ENCODE measurements around the gene ROR2.

The ROR2 gene

DNA sequence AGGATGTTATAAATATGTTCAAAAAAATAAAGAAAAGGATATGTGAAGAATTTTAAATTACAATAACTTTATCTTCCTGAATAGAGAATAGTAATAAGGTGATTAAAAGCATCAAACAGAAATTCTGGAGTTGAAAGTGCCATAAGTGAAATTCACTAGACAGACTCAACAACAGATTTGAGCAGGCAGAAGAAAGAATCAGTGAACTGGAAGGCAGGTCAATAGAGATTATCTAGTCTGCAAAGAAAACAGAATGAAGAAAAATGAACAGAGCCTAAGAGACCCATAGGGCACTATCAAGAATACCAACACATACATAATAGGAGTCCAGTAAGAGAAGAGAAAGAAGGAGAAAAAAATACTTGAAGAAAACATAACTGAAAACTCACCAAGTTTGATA, 162.1 kb downstream of the ROR2 start:
- no peak for DNase-seq

DNA sequence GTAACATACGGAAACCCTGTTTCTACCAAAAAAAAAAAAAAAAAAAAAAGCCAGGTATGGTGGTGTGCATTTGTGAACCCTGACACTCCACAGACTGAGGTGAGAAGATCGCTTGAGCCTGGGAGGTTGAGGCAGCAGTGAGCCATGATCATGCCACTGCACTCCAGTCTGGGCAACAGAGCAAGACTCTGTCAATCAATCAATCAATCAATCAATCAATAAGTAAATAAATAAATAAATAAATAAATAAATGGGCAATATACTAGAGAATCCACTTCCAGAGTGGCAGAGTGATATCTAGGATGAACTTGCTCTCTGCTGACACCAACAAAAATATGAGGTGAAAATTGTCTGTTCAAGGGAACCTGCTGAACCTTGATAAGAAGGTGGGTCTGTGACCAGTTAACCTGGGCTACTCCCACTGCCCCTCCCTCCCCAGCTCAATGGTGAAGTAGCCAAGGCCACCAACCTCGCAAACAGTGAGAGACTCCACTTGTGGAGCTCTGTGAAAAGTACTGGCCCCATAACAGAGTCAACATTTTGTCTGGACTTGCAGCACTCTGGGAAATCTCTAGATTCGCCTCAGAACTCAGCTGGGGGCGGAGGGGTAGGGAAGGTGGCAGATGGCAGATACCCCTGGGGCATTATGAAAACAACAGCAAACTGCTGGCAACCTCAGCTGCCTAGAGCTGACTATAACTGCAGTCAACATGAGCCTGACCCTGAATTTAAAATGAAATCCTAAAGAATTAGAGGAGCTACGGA, 163.7 kb downstream of the ROR2 start:
- no peak for DNase-seq

DNA sequence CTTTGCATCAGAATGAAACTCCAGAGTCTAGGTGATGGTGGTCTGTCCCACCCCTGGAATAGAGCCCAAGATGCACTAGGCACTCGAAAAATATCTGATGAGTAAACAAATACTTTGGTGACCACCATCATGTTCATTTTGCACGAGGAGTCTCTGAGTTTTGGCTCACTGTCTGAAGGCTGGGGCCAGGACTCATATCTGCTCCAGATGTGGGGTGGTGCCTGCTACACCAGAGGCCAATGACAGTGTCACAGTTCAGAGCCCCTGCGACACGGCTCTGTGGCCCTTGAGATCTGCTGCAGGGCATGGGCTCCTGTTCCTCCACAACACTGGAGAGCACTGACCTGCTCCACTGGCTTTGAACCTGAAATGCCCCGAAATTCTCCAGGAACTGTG, 164.6 kb downstream of the ROR2 start:
- DNase-seq, result no peak

DNA sequence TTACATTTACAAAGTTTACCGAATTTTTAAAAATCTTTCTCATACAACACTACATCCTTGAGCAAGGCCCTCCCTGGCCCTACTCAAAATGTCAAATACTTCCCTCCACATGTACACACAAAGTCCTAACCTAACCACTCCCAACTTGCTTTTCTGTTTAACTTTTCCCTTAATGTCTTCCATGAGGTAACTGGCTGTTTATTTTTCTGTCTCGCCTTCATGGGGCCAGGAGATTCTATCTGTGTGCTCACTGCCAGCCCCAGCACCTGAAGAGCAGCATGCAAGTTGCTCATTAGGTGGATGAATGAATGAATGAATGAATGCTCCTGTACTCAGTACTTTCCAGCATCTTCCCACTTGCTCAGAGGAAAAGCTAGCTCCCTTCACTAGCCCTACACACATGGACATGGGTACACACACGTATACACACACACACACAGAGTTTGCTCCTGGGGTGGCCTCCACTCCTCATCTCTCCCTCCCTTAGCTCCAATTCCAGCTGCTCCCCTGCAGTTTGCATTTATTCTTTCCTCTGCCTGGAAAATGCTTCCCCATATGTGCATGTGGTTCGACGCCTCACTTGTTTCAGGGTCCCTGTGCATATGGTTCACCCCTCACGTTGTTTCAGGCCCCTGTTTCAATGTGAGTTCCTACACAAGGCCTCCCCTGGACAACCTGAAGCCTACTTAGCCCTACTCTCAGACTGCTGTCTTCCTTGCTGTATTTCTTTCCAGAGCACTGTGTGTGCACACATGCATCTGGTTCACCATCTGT, 165.2 kb downstream of the ROR2 start:
- no peak for DNase-seq

DNA sequence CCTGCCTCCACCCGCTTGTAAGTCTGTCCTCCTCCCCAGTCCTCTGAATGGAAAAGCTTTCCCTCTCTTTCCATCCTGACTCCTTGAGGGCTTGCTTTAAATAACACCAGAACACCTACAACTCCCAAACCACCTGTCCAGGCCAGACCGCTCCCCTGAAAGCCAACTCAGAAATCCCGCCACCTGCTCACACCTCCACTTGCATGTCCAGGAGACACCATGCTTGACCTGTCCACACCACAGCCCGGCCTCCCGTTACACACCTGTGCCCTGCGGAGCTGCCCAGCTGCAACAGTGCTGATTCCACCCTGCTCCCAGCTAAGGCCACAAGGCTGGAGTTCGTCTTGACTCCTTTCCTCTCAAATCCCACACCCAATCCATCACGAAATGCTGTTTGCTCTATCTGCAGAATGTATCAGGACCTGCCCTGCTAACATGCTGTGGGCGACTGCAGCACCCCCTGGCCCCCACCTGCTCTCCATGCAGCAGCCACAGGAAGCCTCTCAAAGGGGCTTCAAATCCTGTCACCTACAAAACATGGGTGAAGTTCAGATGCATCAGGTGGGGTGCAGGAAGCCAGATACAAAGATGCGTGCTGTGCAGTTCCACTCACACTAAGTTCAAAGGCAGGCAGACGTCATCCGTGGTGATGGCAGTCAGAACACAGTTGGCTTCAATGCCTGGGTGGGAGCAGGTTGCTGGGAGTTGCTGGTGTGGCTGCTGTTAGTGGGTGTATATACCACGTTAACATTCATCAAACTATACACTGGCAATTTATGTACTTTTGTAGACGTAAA, 166.0 kb downstream of the ROR2 start:
- DNase-seq, result no peak

DNA sequence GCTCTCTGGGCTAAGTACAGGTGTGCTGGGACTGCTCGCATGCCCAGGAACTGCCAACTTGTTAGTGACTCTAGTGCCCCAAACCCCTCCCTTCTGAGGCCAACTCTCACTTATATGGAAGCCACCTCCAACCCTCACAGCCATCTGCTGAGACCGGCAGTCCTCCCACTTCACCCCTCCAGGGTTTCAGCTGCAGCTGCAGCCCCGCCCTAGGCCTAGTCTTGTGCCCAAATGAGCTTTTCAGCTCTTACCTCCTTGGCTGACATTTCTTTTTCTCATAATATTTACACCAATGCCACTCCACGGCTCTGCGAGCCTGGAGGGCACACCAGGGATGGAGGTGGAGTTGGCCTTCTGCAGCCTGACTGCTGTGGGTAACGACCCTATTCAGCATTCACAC, 166.6 kb downstream of the ROR2 start:
- DNase-seq, result no peak

DNA sequence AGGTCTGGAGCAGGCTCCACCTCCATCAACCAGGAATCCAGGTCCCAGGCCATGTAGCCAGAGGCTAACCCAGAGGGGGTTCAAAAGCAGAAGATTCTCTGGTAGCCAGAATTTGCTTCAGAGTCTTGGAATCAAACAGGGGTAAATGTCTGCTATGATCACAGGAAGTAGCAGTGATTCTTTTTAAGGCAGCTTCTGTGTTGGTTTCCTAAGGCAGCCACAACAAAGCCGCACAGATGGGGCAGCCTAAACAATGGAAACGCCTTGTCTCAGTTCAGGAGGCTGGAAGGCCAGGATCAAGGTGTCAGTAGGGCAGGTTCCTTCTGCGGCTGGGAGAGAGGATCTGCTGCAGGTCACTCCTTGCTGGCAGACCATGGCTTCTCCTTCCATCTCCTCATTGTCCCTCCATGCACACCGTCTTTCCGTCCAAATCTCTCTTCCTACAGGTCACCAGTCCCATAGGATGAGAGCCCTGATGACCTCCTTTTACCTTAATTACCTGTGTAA, 167.3 kb downstream of the ROR2 start:
- no peak for DNase-seq

DNA sequence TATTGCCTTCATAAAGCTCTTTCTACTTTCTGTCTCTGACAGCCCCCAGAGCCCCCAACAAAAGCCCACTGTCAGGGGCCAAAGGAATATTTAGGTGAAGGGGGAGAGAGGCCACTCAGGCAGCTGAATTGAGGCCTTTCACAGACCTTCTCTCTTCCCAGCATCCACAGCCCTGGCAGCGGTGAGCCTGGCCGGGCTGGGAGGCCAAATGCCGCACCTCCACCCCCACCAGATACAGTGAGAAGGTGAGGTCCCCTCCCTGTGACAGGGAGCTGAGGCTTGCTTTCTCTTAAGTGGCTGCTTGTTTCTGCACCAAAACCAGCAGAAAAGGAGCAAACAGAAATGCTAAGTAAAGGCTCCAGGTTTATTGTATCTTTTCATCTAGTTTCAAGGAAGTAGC, 168.1 kb downstream of the ROR2 start:
- no peak for DNase-seq

DNA sequence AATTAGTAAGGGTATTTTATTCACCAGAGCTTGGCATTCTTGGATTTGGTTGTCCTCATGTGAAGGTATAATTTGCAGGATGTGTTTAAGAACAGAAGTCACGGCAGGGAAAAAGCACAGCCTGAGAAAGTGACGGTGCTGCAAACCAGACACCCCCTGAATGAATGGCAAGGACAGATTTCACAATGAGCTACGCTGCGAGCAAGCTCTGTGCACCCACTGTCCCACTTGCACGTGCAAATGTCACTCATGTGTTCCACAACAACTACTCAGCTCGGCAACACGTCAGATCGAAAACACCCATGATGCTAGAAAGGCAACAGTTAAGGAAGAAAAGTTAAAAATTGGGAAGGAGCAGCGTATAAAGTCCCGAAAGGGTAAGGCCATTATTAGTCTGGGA, 168.9 kb downstream of the ROR2 start:
- DNase-seq, result no peak

DNA sequence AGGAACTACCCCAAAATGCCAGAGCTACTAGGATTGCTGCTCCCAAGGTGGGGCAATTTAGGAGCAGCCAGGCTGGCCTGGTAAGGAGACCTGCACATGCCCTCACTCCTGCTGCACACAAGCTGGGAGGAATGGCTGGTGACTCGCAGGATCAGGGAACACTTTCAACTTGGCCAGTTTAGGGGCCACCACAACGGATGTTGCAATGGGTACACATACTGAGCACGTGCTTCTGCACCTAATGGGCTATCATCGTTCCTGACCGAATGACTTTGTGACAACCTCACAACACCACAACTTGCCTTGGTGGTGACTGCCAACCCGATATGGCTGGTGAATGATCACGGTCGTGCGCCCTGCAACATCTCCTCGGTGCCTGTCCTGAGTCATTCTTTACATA, 172.0 kb downstream of the ROR2 start:
- DNase-seq, result no peak

DNA sequence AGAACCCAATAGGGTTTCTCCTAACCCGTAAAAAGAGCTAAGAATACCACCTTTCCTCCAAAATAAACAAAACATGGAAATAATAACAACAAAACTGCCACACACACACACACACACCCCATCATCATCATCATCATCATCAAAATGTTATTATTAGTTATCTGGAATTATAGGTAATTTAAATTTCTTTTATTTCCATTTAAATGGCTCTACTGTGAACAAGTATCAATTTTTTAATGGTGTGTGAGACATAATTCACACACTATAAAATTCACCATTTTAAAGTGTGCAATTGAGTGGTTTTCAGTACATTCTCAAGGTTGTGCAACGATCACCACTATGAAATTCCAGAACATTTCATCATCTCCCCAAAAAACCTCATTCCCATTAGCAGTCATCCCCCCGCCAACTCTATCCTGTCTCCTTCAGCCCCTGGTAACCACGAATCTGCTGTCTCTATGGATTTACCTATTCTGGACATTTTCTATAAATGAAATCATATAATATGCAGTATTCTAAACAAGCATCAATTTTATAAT, 172.7 kb downstream of the ROR2 start:
- DNase-seq, result no peak

DNA sequence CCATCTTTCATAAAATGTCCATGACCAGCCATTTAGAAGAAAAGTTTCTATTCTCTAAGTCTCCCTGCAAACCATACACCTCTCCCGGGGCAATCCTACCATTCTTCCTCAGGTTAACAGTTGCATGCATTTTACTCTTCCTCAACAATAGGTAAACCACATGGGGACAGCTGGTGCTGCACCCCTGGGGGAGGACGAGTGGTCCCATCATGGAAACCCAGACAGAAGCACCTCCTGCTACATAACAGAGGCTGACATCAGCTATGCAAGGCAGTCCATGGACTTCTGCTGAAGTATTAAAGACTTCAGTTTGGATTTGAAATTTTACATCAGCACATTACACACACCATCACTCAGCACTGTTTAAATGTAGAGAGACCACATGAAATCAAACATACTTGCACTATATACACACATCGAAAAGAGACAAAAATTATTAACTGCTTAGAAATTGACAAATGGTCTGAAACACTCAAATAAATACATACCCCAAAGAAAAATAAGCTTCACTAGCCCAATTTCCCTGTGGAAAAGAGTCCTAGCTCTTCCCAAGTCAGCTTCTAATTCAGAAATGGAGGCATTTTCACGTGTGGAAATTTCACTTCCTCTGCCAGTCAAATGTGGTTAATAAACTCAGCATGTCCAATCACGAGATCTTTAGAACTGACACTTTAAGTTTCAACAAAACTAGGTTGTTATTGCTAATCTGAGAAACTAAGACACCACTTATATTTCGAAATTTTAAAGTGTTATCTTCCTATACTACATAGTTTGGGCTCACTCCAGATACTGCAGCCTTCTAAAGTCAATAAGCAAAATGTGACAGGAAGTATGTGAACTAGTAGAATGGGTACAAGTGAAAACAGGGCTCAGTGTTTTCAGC, 173.4 kb downstream of the ROR2 start:
- no peak for DNase-seq

DNA sequence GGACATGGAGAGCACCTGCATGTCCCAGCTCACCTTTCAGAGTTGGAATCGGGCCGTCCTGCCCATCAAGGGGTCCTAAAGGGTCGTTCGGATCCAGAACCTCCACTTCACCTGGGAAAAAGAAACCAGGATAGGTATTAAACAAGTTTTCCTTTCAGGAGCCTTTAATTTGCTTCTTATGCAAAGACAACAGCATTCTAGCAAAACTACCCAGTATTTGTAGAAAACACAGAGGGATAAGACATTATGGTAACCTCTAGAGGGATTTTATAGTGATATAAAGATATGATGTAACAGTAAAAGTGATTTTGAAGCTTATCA, 174.4 kb downstream of the ROR2 start:
- DNase-seq, result no peak

DNA sequence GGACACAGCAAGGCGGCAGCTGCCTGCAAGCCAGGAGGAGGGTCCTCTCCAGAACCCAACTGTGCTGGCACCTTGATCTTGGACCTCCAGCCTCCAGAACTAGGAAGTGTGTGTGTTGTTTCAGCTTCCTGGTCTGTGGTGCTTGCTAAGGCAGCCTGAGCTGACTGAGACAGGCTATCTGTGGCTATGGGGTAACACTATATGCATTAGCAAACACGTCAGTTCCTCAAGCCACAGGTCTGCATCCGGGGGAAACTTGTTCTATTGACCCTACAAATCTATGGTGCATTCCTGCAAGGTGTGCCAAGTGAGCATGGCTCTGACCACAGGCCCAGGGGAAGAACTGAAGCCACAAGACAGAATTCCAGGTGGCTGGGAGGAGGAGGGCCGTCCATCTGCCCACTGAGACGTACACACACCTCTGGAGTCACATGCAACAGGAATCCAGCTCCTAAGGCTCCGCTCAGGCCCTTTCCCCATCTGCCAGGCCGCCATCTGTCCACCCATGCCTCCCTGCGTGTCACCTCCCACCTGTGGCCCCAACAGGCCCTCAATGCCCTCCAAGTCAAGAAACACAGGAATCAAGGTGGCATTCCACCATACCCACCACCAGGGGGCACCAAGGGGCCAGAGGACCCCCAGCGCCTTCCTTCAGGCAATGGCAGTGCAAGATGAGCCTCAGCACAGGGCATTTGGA, 174.9 kb downstream of the ROR2 start:
- DNase-seq, result peak; percentile 43

DNA sequence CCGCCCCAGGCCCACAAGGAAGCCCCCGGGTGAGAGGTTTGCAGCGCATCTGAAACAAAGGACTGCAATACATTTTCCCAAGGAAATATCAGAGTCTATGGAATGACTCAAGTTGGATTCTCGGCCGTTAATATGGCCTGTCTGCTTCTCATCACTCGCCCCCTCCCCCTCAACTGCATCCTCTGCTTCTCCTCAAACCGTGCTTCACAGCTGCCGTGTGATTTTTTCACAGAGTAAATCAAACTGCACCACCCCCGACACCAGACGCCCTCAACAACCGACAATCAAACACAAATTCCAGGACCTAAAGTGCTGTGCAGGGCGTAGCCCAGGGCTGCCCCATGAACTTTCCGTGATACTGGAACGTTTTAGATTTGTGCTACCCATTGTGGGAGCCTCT, 176.9 kb downstream of the ROR2 start:
- no peak for DNase-seq

DNA sequence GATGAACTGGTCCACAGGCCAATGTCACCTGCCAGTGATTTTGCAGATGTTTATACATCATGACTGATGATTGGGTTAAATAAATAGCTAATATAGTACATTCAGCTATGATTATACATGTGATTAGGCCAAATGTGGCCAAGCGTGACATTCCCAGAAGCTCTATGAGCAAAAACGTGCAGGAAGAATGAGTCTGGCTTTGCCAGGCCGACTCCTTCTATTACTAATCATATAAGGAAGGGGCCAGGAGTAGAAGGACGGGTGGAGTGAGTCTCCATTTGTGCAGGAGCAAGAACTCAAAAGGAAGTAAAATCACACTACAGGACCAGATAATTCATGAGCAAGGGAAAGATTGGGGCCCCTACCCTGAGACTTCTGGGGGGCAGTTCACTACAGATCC, 178.2 kb downstream of the ROR2 start:
- no peak for DNase-seq

DNA sequence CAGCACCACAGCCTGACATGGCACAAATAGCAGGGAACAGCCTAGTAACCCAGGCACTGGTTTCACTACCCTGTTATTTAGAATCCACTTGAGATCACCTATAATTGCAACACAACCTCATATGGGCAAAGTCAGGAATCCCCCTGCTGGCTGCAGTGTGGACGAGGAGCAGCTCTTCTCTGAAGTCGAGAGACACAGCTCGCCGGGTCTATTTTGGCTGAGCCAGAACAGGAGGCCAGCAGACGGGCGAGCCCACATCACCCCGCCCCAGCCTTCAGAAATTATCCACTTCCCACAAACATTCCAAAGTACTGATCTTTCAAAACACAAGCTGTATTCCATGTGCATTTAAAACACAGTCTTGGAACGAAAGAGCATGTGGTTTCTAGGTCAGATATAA, 179.0 kb downstream of the ROR2 start:
- no peak for DNase-seq

DNA sequence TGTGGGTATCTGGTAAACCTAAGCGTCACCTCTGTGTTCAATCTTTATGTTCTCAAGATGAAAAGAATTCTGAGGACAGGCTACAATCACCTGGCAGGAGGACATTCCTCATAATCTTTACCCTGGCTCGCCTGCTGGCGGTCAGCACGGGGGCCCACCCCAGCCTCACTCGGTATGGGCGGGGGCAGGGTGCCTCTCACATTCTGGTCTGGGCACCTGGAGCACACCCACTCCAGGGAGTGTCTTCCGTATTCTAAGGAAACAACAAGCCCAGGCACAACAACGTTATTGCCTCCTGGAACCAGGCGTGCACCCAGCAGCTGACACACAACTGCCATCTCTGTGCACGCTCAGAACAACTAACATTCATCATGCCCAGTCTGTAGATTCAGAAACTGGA, 179.8 kb downstream of the ROR2 start:
- no peak for DNase-seq

DNA sequence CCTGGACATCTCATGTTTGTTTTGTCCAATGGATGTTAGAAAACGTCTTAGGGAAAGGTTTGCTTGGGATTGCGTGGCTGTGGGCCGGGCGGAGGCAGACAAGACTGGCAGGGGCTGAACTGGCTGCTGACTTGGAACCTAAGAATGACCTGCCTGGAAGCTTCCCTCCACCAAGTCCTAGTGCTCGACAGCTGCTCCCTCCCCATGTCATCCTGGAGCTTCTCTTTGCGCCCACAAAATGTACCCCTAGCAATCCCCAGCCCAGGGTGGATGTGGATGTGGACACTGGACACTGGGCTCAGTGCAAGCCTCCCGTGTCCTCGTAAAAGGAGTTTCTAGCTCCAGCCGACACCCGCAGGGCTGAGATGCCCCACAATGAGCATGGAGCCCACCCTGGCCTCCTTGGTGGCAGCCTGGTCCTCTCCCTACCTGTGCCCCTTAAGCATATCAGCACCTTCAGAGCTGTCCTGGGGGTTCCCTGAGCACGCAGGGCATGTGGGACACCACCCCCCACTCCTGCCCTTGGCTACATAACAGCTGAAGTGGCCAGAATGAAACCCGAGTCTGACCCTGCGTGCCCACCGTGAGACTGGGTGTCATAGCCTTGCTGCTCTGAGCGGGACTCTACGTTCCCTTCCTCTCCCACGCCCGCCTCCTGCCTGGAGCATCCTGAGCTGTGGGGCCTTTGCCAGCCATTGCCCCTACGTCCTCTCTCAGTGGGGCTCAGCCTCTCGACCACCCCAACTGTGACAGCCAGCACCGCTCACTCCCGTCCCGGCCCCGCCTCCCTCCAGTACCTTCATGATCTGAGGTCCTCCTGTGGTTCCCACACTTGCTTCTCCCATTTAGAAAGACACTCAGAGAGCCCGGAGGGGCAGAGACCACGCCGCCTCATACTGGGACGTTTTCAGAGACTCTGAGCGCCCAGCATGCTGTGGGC, 180.8 kb downstream of the ROR2 start:
- DNase-seq, result no peak

DNA sequence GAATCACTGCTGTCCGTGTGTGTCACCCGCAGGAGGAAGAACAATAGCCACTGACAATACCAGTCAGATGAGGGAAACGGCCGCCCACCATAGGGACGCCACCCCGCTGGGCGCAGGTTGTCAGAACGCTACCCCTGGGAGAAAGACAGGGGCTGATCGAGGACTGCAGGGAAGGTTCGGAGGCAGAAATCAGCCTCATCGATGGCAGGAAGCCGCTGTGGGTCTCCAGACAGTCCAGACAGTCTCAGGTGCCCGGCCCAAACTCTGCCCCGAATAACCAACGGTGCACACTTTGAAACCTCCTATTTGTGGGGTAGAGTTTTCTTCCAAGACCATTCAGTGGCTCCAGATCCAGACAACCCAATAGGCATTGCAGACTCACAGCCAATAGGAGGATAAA, 181.5 kb downstream of the ROR2 start:
- no peak for DNase-seq
